Measurements from ENCODE around the gene TMEM98.

GRCh38 chr17:32913593-32913992, 14.4 kb upstream of the TMEM98 start:
- TF ChIP-seq EZH2 (IDR thresholded peaks at IDR 0.05; ENCODE audit: low read length) (no peak), CTCF (optimal IDR thresholded peaks at IDR 0.05 in 1 of 3, IDR thresholded peaks at IDR 0.05 in 1 of 3, conservative IDR thresholded peaks at IDR 0.05 in 1 of 3; ENCODE audit: extremely low read depth in 1 of 3, insufficient read depth in 2 of 3, low read length in 3 of 3) (no peak)
